Keratinocyte (primary cell): ENCODE measurements around the gene KRTAP4-11. TPM values are rescaled to one million over a fixed set of nuclear protein-coding genes. Genes with fewer than 3 reads are reported as not detected.
"Not testable (repeated sequence)": the region's sequence is repeated elsewhere in the genome, so short reads cannot be mapped to it uniquely, and the experiment has no call there.

Experiments
- DNase-seq: peaks from one replicate; pipeline ENCODE4 v3.0.0-alpha.2; 2011; ENCODE audit warnings: low read depth, missing footprints, low spot score
- FAIRE-seq: peaks from 2 replicates; lab custom pipeline; 2011; peaks lifted over from hg19 to GRCh38; lab: Jason Lieb, UNC
- H2AFZ ChIP-seq: 2 replicates; pipeline ENCODE4 v1.6.0; 2012; ENCODE audit warnings: low read length, control low read depth, inconsistent platforms; ENCODE audit not compliant: control insufficient read depth
- H3K27ac ChIP-seq: 2 replicates; pipeline ENCODE4 v1.5.1; 2011; ENCODE audit warnings: low read length; ENCODE audit not compliant: control insufficient read depth, insufficient read depth
- H3K27me3 ChIP-seq: 3 replicates; pipeline ENCODE4 v1.6.0; 2011; ENCODE audit warnings: low read length; ENCODE audit not compliant: control insufficient read depth, insufficient read depth; ENCODE audit errors: extremely low read depth
- H3K36me3 ChIP-seq, 2 experiments: 2 replicates in 1 of 2; 3 replicates in 1 of 2; pipeline ENCODE4 v1.5.1; 2011; ENCODE audit warnings: low read length in 2 of 2, mild to moderate bottlenecking in 1 of 2; ENCODE audit not compliant: control insufficient read depth in 2 of 2, insufficient read depth in 2 of 2; ENCODE audit errors: extremely low read depth in 1 of 2
- H3K4me1 ChIP-seq: 3 replicates; pipeline ENCODE4 v1.5.1; 2011; ENCODE audit warnings: low read length; ENCODE audit not compliant: control insufficient read depth, insufficient read depth; ENCODE audit errors: extremely low read depth
- H3K4me2 ChIP-seq: 3 replicates; pipeline ENCODE4 v1.6.0; 2011; ENCODE audit warnings: low read depth, low read length; ENCODE audit not compliant: control insufficient read depth, insufficient read depth; ENCODE audit errors: extremely low read depth
- H3K4me3 ChIP-seq, 3 experiments: fragments of 200-600 bp in 1 of 3; sonication (generic) in 1 of 3; 2 replicates in 2 of 3; 3 replicates in 1 of 3; pipeline ENCODE4 v1.5.1; 2011 to 2016; ENCODE audit warnings: low read length in 3 of 3, mild to moderate bottlenecking in 3 of 3, control low read depth in 2 of 3, inconsistent platforms in 1 of 3, low read depth in 1 of 3, mixed read lengths in 1 of 3, mixed run types in 1 of 3, moderate library complexity in 1 of 3; ENCODE audit not compliant: control insufficient read depth in 2 of 3, insufficient read depth in 2 of 3; ENCODE audit errors: extremely low read depth in 1 of 3
- H3K79me2 ChIP-seq: 2 replicates; pipeline ENCODE4 v1.6.0; 2012; ENCODE audit warnings: low read length; ENCODE audit not compliant: control insufficient read depth, insufficient read depth
- H3K9ac ChIP-seq: 3 replicates; pipeline ENCODE4 v1.6.0; 2011; ENCODE audit warnings: low read length; ENCODE audit not compliant: control insufficient read depth, insufficient read depth; ENCODE audit errors: extremely low read depth
- H3K9me1 ChIP-seq: 3 replicates; pipeline ENCODE4 v1.6.0; 2011; ENCODE audit warnings: low read length; ENCODE audit not compliant: control insufficient read depth, insufficient read depth; ENCODE audit errors: extremely low read depth
- H3K9me3 ChIP-seq: 2 replicates; pipeline ENCODE4 v1.5.1; 2012; ENCODE audit warnings: low read depth, low read length; ENCODE audit not compliant: control insufficient read depth
- H4K20me1 ChIP-seq: 3 replicates; pipeline ENCODE4 v1.6.0; 2011; ENCODE audit warnings: low read length; ENCODE audit not compliant: control insufficient read depth, insufficient read depth; ENCODE audit errors: extremely low read depth
- CTCF ChIP-seq, 3 experiments: IDR thresholded peaks in 1 of 3; conservative IDR thresholded peaks in 1 of 3; optimal IDR thresholded peaks in 1 of 3; 2 replicates in 2 of 3; 3 replicates in 1 of 3; pipeline versions ENCODE3 to v1.5.1; 2011; ENCODE audit warnings: low read length in 3 of 3, mild to moderate bottlenecking in 3 of 3, moderate library complexity in 2 of 3, control low read depth in 1 of 3, inconsistent platforms in 1 of 3; ENCODE audit not compliant: insufficient read depth in 2 of 3; ENCODE audit errors: extremely low read depth in 1 of 3
- EZH2 ChIP-seq: IDR thresholded peaks from one replicate; pipeline ENCODE4 v1.6.1; 2012; ENCODE audit warnings: inconsistent platforms, mild to moderate bottlenecking, low read length, moderate library complexity
- dilution Hi-C: fragments of 300-500 bp; cut with MboI; formaldehyde crosslinking; loops from one replicate; pipeline ENCODE4 v1.7.0; 2020; ENCODE audit warnings: low sequenced_read_pairs; ENCODE audit not compliant: extremely low pct_ligation_motif_present
- polyA plus RNA-seq, 5 experiments: library from polyadenylated mRNA; depleted of rRNA in 3 of 5; stranded (reverse) in 3 of 5; stranded (forward) in 1 of 5; unstranded in 1 of 5; fragments of >200 nt; gene quantifications; 1 replicate in 1 of 5; 2 replicates in 3 of 5; 3 replicates in 1 of 5; pipeline versions ENCODE4 v1.2.1 to v1.2.3, GENCODE V29; 2011 to 2012; ENCODE audit warnings: missing spikeins in 2 of 5, low read depth in 1 of 5, low replicate concordance in 1 of 5

KRTAP4-11 gene
- polyA plus RNA-seq, 1 donor (not counting 4 experiments of a cell fraction or from before 2014, with no cell fraction given): not detected

- H3K9me3 ChIP-seq: peaks cover 8% of the 10 kb centered on the region
- no peaks in the 10 kb centered on the region for H4K20me1 ChIP-seq
- FAIRE-seq (peak; percentile 97), DNase-seq (peak; percentile 91)
- no peaks in the 10 kb centered on the region for H3K36me3 ChIP-seq
- H3K9me1 ChIP-seq: no peaks in the 10 kb centered on the region
- no peaks in the 10 kb centered on the region for H3K79me2 ChIP-seq
- no peak within 1 kb of the TSS for H2AFZ ChIP-seq
- no peaks in the 10 kb centered on the region for H3K27me3 ChIP-seq
- no peak within 1 kb of the TSS for H3K9ac ChIP-seq
- TF ChIP-seq CTCF (optimal IDR thresholded peaks at IDR 0.05 in 1 of 3, IDR thresholded peaks at IDR 0.05 in 1 of 3, conservative IDR thresholded peaks at IDR 0.05 in 1 of 3; ENCODE audit: extremely low read depth in 1 of 3, insufficient read depth in 2 of 3, low read length in 3 of 3): no peak
- TF ChIP-seq EZH2: no peak
- H3K4me1 ChIP-seq: peaks cover 8% of the 10 kb centered on the region
- H3K27ac ChIP-seq: peak within 1 kb of the TSS; percentile 59
- H3K4me3 ChIP-seq: no peak within 1 kb of the TSS
- peak within 1 kb of the TSS; percentile 11 for H3K4me2 ChIP-seq
- dilution Hi-C loops: no loop called here
Observed at GRCh38 chr17:41140360-41141131, 22.4 kb upstream of the KRTAP4-11 start, which contains the start of gene KRTAP4-6. Gene KRTAP4-6 (minus strand): TSS chr17:41140544. CDS start chr17:41140487, 57 bp downstream.

GRCh38 chr17:41139865-41140264 is 21.7 kb upstream of the KRTAP4-11 start:
- H3K9me3 ChIP-seq, H4K20me1 ChIP-seq, H3K79me2 ChIP-seq, H3K9me1 ChIP-seq, H3K4me1 ChIP-seq, dilution Hi-C loops, FAIRE-seq, H3K36me3 ChIP-seq, DNase-seq, H2AFZ ChIP-seq, H3K4me2 ChIP-seq, H3K27me3 ChIP-seq, H3K4me3 ChIP-seq, H3K9ac ChIP-seq: not testable (repeated sequence)
- H3K27ac ChIP-seq: peak overlapping the region; percentile 59
